ENCODE results near the gene CDH23.
"Not testable (repeated sequence)": the region's sequence is repeated elsewhere in the genome, so short reads cannot be mapped to it uniquely, and the experiment has no call there.

Gene CDH23

GRCh38 chr10:71588685-71589084, 192.0 kb downstream of the CDH23 start:
- DNase-seq: no peak

GRCh38 chr10:71589617-71590551, 193.2 kb downstream of the CDH23 start:
- DNase-seq: no peak

- no peak for DNase-seq
Measured at GRCh38 chr10:71590781-71591350, 194.1 kb downstream of the CDH23 start.

GRCh38 chr10:71594934-71595571, 198.3 kb downstream of the CDH23 start:
- no peak for DNase-seq

GRCh38 chr10:71595649-71596048, 198.9 kb downstream of the CDH23 start:
- no peak for DNase-seq

GRCh38 chr10:71596127-71596526, 199.4 kb downstream of the CDH23 start:
- DNase-seq: no peak

GRCh38 chr10:71596759-71597158, 200.0 kb downstream of the CDH23 start:
- DNase-seq: no peak

- peak; percentile 4 to 39 for DNase-seq
Measured at GRCh38 chr10:71597821-71598498, 201.2 kb downstream of the CDH23 start.

GRCh38 chr10:71598621-71599055, 201.9 kb downstream of the CDH23 start:
- DNase-seq: no peak

- DNase-seq: no peak
Measured at GRCh38 chr10:71599518-71599917, 202.8 kb downstream of the CDH23 start.

GRCh38 chr10:71600242-71600641, 203.5 kb downstream of the CDH23 start:
- not testable (repeated sequence) for DNase-seq

- no peak for DNase-seq
Measured at GRCh38 chr10:71600849-71601248, 204.1 kb downstream of the CDH23 start.

- no peak for DNase-seq
Measured at GRCh38 chr10:71601273-71601672, 204.6 kb downstream of the CDH23 start.

GRCh38 chr10:71603150-71603549, 206.4 kb downstream of the CDH23 start:
- no peak for DNase-seq

GRCh38 chr10:71603754-71604153, 207.0 kb downstream of the CDH23 start:
- DNase-seq: no peak

- DNase-seq: no peak
Measured at GRCh38 chr10:71604324-71605018, 207.8 kb downstream of the CDH23 start.

GRCh38 chr10:71605263-71605962, 208.7 kb downstream of the CDH23 start:
- DNase-seq: no peak

- no peak for DNase-seq
Measured at GRCh38 chr10:71606257-71607081, 209.7 kb downstream of the CDH23 start.

- DNase-seq: no peak
Measured at GRCh38 chr10:71607082-71607443, 210.3 kb downstream of the CDH23 start.

GRCh38 chr10:71608819-71609768, 212.4 kb downstream of the CDH23 start:
- DNase-seq: peak; percentile 55 to 56
